Heart left ventricle (tissue), 13 donors: ENCODE results near the gene ATP9A.

Experiments
- POLR2A ChIP-seq, 2 donors: fragments of 450-650 bp; IDR thresholded peaks; one replicate each; pipeline ENCODE4 v1.6.1; 2017; ENCODE audit warnings: antibody characterized with exemption in 2 of 2, mild to moderate bottlenecking in 2 of 2, moderate library complexity in 2 of 2
- TF ChIP-seq, protein P1 (sequence below), 12 donors: fragments of 200-600 bp; sonication (generic) in 4 of 12; IDR thresholded peaks; one replicate each; pipeline versions ENCODE4 v1.5.0 to v1.8.0; 2018 to 2022; ENCODE audit warnings: antibody characterized with exemption in 12 of 12, mild to moderate bottlenecking in 5 of 12
- donor health status: ischemic (EF 13 %, LVEDD 7.1; RV severe dilation, severe dysfunction).
- donor health status: DM: no; HTN: yes; CAD: no.
- donor health status: DM: no; HTN: no; CAD: no.
- donor health status: ischemic (EF 25% LVEDD 6.9; RV normal size, moderate dysfunction).
- donor health status: ischemic (EF 25% LVEDD 5.7; RV mildly dilated, moderate dysfunction).
- donor health status: ischemic (EF 35%, LVEDD 5.7; RV mildly dilated, moderate dysfunction).
- donor health status: nonischemic (EF 11% LVEDD 7.7; RV severe dilation, severe dysfunction).
- donor health status: DM: yes; HTN: yes; CAD: no.
- donor health status: PGD.
- donor health status: ischemic (EF 29% LVEDD 5.4; RV normal size, mild dysfunction).
- donor health status: nonischemic (EF 23%, LVEDD 6.1; RV moderate dilation, normal function).

GRCh38 chr20:51595744-51596143 is 172.4 kb downstream of the ATP9A start:
- TF ChIP-seq, protein P1, sequence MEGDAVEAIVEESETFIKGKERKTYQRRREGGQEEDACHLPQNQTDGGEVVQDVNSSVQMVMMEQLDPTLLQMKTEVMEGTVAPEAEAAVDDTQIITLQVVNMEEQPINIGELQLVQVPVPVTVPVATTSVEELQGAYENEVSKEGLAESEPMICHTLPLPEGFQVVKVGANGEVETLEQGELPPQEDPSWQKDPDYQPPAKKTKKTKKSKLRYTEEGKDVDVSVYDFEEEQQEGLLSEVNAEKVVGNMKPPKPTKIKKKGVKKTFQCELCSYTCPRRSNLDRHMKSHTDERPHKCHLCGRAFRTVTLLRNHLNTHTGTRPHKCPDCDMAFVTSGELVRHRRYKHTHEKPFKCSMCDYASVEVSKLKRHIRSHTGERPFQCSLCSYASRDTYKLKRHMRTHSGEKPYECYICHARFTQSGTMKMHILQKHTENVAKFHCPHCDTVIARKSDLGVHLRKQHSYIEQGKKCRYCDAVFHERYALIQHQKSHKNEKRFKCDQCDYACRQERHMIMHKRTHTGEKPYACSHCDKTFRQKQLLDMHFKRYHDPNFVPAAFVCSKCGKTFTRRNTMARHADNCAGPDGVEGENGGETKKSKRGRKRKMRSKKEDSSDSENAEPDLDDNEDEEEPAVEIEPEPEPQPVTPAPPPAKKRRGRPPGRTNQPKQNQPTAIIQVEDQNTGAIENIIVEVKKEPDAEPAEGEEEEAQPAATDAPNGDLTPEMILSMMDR (IDR thresholded peaks at IDR 0.05) = no peak
- TF ChIP-seq POLR2A (IDR thresholded peaks at IDR 0.05) = no peak
